COLO829 (cell line): ENCODE measurements around the gene IBA57.
"Not testable (repeated sequence)": the region's sequence is repeated elsewhere in the genome, so short reads cannot be mapped to it uniquely, and the experiment has no call there.

Experiments used
- DNase-seq: peaks from one replicate; pipeline ENCODE4 v3.0.0; 2012; ENCODE audit warnings: low spot score

Gene IBA57

DNA sequence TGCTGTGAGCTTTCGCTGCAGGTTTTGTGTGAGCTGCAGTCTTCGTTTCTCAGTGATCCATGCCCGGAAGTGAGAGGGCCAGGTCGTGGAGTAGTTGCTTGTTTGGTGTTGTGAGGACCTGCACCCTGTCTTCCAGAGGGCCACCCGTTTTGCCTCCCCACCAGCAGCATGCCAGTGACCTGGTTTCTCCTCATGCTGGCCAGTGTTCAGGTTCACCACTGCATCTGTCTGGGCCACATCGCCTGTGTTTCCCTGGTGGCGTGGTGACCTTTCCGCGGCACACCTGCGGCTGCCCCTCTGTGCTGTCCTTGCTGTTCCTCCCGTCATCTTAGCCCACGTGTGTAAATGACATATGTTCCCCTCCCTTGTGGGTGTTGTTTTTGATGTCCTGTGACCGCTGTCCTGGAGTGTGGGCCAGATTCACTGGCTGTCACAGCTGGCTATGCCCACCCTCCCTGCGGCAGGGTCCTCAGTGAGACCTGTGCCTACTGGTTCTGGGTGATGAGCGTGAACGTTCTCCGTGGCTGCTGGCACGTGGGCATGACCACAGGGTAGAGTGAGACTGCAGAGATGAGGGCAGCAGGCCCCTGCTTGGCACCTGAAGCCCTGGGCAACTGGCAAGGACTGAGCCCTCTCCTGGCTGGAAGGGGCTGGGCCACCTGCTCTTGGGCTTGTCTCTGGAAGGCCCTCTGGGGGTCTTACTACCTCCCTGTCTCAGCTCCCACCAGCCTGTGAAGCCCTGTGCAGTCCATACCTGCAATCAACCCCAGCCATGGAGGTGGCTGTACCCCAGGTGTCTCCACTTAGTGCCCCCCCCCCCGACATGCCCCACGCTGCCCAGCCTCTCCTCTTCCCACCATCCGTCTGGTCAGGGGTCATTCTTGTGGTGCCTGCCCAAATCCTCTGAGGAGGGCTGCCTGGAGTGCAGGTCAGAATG is 7.3 kb downstream of the IBA57 start:
- no peak for DNase-seq

DNA sequence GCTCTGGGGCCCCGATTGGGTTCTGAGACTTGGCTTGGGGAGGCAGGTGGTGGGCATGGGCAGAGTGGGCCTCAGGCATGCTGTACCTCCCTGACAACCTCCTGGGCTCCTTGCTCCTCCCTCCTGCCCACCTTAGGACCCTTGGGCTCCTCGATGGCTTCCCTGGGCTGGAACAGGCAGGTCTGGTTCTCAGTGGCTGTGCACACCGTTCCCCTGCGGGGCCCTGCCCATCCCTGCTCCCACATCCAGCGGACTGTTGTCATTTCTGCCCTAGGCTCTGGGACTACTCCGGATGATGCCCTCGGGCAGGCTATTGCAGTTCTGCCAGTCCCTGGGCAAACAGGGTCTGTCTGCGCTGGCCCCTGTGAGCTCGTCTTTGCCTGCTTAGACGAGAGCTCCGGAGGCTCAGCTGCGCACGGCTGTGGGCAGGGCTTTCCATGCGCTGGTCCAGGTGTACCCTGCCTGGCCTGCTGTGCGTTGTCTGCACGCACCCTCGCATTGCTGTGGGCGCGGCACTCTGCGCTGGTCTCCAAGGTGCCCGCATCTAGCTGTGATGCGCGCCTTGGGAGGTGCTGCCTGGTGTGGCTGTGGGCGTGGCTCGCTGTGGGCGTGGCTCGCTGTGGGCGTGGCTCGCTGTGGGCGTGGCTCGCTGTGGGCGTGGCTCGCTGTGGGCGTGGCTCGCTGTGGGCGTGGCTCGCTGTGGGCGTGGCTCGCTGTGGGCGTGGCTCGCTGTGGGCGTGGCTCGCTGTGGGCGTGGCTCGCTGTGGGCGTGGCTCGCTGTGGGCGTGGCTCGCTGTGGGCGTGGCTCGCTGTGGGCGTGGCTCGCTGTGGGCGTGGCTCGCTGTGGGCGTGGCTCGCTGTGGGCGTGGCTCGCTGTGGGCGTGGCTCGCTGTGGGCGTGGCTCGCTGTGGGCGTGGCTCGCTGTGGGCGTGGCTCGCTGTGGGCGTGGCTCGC is 8.2 kb downstream of the IBA57 start:
- not testable (repeated sequence) for DNase-seq

DNA sequence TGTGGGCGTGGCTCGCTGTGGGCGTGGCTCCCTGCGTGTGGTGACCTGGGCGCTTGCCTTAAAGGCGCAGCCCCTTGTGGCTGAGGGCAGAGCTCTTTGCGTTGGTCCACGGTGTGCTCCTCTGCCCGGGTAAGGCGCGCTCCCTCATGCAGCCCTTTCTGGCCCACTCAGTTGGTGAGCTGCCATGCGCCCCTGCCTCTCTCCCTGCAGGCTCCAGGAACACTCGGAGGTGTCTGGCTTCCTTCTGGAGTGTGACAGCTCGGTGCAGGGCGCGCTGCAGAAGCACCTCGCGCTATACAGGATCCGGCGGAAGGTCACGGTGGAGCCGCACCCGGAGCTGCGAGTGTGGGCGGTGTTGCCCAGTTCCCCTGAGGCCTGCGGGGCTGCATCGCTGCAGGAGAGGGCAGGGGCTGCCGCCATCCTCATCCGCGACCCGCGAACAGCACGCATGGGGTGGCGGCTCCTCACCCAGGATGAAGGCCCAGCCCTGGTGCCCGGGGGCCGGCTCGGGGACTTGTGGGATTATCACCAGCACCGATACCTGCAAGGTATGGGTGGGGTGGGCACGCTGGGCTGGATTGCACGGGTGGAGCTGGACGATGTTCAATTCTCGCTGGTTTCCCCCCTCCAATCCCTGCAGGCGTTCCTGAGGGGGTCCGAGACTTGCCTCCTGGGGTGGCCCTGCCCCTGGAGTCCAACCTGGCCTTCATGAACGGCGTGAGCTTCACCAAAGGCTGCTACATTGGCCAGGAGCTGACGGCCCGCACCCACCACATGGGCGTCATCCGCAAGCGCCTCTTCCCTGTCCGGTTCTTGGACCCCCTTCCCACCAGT is 9.1 kb downstream of the IBA57 start:
- peak; percentile 20 for DNase-seq

DNA sequence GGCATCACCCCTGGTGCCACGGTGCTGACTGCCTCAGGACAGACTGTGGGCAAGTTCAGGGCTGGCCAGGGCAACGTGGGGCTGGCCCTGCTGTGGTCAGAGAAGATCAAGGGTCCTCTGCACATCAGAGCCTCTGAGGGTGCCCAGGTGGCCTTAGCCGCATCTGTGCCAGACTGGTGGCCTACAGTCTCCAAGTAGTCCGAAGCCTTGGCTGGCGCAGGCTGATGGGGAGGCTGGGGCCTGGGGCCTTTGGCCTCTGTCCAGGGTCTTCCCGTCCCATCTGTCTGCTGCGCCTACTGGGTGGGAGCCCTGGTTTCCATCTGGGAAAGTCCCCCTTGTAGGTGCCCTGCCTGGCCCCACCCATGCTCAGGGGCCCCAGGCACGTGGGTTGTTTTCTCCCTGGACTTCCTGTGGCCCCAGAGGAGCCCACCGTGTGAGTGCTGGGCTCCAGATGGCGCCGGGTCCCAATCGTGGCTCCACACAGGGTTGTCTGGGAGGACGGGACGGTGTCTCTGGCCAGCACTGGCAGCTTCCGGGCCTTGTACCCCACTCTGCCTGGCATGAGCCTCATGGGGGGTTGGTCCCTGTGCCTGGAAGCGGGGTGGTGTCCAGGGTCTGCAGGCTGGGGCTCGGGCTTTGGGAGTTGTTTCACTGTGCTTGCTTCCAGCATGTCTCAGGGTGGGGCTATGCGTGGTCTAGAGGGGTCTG is 9.9 kb downstream of the IBA57 start:
- no peak for DNase-seq

DNA sequence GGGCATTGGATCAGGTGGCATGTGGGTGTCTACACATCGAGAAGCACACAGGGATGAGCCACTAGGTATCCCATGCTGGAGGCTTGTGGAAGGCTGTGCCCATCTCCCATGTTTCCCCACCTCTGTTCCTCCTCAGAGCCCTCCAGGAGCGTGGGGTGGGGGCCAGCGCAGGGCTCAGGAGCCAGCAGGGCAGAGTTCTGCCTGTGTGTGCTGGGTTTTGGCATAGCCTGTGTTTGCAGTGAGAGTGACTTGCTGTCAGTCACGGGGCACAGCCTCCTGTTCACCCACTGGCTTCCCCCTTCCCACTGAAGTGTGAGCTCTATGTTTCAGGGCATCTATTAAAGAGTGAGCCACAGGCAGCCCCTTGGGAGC is 10.4 kb downstream of the IBA57 start:
- no peak for DNase-seq

DNA sequence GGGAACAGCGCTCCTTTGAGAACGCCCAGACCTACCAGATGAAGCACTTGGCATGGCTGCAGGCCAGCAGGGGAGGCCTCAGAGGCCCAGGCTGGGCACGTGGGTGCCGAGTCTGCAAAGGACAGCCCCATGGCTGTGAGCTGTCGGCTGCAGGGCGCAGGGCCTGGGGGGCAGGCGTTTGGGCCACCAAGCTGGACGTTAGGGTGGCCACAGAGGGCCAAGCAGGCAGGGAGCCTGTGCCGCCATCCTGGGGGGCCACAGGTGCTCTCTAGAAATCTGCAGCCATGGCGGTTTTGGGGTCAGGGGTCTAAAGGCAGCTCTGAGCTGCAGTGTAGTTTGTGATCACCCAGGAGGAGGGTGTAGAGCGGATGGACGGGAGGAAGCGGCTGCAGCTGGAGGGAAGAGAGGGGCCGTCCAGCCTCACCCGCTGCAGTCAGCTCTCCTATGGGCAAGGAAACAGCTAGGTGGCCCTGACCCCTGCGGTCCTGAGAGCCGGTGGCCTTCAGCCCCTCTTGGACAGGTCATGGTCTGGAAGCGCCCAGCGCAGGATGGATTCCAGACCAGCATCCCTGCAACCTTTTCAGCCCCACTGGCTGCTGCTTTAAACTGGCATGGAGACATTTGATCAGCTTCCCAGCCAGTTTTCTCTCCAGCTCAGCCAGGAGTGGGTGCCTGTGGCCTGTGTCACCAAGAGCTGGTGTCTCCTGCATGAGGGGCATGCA is 11.0 kb downstream of the IBA57 start:
- no peak for DNase-seq

DNA sequence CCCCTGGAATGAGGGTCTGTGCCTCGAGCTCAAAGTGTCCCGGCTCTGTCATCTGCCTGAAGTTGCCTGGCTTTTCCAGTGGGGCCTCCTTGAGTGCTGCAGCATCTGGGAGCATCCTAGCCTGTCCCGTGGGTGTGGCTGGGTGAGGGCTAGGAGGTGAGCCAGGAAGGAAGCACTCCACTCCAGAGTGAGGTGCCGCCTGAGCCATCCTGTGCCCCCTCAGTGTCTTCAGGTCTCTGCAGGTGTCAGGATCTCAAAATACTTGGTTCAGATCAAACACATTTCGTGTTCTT is 11.5 kb downstream of the IBA57 start:
- DNase-seq: no peak

DNA sequence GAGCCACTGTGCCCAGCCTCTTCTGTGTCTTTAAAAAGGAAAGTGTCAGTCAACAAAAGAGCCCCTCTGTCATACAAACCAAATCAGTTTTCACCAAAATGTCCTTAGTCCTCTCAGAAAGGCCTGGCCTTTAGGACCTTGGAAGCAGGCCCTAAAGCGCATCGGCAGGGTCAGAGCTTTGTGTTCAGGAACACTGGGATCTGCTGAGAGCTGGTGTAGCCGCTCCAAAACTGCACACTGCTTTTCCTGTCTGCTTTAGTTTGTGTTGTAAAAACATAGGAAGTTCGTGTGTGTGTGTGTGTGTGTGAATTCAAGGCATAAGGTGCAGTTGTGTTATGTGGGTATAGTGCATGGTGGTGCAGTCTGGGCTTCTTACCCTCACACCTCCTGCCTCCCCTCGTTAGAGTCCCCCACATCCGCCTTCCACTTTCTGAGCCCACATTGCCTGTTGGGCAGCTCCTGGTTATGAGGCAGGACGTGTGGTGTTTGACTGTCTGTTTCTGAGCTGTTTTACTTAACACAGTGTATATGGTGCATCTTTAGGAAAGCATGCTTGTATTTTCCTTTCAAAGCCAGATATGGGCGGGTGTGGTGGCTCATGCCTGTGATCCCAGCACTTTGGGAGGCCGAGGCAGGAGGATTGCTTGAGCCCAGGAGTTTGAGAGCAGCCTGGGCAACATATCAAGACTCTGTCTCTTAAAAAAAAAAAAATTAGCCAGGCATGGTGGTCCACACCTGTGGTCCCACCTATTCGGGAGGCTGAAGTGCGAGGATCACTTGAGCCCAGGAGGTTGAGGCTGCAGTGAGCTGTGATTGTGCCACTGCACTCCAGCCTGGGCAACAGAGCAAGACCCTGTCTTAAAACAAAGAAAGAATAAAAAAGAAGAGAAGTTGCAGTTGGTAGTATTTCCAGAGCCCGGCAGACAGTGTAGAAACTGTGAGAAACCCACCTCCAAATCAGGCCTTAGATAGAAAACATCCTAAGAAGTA is 12.4 kb downstream of the IBA57 start:
- DNase-seq: no peak

DNA sequence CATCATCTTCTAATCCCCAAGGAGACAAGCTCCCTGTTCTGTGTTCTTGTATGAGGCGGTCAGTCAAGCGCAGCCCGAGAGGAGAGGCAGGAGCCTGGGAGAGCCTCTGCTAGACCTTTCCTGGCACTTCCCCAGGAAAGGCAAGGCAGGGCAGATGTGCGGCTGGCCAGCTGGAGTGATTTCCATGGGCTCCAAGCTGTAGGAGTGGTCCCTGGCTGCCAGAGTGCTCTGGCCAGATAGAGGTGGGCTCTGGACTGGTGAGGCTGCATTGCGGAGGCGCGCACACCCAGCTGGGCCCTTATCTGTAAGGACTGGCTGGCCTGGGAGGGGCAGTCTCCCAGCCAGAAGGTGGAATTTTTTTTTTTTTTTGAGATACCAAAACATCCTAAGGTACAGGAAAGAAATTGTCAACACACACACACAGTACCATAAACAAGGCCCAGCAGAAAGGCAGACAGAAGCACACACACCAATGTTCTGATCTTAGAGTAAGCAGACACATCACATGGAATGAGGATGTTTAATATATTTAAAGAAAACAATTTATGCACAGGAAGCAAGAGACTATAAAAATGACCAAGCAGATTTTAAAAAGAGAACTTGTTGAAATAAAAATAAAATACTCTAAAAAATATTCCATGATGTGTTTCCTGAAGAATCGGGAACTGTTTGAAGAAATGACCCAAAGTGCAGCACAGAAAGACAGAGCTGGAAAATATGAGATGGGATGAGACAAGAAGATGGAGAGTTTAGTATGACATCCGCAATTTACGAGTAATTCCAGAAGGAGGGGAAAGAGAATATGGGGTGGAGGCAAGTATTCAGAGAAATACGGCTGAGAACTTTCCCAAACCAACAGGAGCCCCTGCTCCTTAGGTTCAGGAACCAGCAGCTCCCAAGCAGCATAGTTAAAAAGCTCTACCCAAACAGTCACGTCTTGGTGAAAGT is 13.4 kb downstream of the IBA57 start:
- DNase-seq: no peak

DNA sequence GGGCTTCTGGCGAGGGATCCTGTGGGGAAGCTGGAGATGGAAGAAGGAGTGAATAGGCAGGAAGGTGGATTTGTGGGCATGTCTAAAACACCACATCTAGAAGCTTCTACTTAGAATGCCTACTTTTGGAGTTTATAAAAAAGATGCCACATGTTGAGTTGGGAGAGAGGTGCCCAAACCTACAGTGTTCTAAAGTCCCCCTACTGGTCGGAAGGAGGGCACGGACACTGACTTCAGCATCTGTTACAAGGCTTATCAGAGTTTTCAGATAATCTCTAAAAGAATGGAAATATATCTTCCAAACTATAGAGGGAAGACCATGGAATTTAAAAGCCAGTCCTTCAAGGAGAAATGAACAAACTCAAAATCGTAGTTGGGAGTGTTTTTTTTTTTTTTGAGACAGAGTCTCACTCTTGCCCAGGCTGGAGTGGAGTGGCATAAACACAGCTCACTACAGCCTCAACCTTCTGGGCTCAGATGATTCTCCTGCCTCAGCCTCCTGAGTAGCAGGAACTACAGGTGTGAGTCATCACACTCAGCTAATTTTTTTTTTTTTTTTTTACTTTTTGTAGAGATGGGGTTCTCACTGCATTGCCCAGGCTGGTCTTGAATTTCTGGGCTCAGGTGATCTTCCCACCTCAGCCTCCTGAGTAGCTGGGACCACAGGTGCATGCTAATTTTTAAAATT is 14.8 kb downstream of the IBA57 start:
- no peak for DNase-seq

DNA sequence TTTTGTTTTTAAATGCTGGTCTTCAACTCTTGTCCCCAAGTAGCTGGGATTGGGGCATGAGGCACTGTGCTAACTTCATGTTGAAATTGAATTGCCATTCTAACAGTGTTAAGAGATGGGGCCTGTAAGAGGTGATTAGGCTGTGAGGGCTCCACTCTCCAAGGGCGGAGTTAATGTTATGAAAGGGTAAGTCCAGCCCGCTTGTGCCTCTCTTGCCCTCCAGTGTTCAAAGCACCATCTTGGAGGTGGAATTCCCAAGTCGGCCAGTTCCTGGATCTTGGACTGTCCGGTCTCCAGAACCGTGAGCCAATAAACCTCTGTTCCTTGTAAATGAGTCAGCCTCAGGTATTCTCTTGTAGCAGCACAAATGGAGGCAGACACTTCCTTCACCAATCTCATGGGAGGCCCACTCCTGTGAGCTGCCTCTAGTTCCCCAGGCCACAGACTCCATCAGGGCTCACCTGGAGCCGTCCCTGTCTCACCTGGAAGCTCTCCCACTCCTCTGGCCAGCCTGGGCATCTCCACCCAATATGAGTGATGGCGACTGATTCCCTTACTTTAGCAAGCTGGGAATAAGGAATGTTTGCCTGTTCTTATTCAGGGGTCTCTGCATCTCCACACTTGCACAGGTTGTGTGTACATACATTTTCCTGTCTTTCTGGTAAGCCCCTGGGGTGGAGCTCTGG is 15.5 kb downstream of the IBA57 start:
- DNase-seq: no peak

DNA sequence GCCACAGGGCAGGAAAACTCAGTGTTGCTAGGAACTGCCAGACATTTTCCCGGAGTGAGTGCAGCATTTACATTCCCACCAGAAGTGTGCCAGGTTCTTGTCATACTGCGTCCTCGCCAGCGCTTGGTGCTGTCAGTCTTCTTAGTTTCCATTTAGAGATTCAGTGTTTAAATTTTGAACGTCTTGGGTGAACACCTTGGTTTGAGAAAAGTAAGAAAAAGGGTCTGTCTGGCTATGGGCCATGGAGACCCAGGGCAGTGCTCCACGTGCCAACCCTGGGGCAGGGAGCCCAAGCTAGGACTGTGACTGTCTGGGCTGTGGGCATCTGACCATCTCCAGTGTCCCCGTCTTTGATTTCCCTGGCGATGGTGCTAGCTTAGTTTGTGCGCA is 16.0 kb downstream of the IBA57 start:
- DNase-seq: no peak

DNA sequence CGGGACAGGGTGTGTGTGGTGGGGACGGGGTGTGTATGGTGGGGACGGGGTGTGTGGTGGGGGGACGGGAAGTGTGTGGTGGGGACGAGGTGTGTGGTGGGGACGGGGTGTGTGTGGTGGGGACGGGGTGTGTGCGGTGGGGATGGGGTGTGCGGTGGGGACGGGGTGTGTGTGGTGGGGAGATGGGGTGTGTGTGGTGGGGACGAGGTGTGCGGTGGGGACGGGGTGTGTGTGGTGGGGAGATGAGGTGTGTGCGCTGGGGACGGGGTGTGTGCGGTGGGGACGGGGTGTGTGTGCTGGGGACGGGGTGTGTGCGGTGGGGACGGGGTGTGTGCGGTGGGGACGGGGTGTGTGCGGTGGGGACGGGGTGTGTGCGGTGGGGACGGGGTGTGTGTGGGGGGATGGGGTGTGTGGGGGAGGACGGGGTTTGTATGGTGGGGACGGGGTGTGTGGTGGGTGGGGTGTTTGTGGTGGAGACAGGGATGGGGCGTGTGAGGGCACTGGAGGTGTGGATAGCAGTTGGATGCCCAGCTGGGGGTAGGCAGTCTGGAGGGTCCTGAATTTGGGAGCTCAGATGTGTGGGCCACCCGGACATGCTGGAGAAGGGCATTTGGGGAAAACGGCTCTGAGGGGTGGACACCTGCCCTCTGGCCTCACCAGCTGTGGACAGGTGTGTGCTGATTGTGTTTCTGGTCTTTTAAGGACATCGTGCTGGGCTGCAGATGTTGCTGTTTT is 16.9 kb downstream of the IBA57 start:
- no peak for DNase-seq

DNA sequence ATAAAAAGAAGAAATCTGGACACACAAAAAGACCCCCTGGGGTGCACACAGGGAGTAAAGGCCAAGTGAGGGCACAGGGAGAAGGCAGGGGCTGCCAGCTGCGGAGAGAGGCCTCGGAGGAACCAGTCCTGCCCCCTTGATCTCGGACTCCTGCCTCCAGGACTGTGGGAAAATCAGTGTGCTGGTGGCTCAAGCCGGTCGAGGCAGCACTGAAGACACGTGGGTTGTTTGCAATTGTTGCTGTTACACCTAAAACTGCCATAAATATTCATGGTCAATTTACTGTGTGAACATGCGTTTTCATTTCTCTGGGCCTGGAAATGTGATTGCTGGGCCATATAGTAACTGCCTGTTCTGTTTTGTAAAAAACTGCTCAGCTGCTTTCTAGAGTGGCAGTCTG is 18.5 kb downstream of the IBA57 start:
- no peak for DNase-seq

DNA sequence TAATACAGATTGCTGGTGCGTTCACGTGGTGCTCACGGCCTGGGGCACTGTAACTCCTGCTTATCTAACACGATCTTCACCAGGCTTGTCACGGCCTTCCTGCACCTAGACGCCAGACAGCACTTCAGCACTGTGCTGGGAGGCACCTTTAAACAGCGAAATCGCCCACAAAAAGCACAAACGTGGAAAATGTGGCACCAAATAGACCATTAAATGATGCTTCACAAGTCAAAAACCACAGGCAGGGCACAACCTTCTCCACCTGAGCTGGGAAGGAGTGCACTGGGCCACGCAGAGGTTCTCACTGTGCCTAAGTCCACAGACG is 20.0 kb downstream of the IBA57 start:
- DNase-seq: no peak

DNA sequence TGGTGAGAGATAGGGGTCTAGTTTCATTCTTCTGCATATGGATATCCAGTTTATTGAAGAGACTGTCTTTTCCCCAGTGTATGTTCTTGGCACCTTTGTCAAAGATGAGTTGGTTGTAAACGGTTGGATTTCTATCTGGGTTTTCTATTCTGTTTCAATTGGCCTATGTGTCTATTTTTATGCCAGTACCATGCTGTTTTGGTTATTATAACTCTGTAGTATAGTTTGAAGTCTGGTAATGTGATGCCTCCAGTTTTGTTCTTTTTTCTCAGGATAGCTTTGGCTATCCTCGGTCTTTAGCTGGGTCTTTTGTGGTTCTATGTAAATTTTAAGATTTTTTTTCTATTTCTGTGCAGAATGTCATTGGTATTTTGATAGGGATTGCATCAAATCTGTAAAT is 22.6 kb downstream of the IBA57 start:
- not testable (repeated sequence) for DNase-seq

DNA sequence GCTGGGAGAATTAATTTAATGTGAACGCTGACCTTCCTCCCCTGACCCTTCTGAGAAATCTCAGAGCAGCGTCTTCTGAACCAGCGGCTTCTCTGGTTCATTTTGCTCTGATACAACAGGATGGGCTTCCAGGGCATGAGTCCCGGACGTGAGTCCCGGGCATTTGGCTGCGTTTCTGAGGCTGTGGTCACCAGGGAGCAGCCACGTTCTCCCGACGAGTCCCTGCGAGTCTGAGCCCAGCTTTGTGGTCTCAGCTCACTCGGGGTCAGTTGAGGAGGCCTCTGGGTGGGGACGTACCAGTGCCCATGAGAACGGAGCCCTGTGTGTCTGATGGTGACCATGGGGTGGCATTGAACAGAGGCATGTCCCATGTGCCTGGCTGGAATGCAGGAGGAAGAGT is 24.6 kb downstream of the IBA57 start:
- DNase-seq: no peak
